Hematopoietic multipotent progenitor cell treated with erythropoietin and hydrocortisone succinate and interleukin-3 and kit ligand, for 15 days (in vitro differentiated cells): ENCODE results near the gene RAB31.

Source experiments
- DNase-seq: peaks from one replicate; pipeline ENCODE4 v3.0.0-alpha.2; 2015; ENCODE audit warnings: low spot score

RAB31 gene

GRCh38 chr18:9792565-9793245 lies 84.6 kb downstream of the RAB31 start:
- peak; percentile 72 for DNase-seq

DNA sequence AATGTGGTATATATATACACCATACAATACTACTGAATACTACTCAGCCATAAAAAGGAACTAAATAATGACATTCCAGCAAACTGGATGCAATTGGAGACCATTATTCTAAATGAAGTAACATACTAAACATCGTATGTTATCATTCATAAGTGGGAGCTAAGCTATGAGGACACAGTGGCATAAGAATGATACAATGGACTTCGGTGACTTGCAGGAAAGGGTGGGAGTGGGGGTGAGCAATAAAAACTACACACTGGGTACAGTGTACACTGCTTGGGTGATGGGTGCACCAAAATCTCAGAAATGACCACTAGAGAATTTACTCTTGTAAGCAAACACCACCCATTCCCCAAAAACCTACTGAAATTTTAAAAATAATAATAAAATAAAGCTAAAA lies 87.9 kb downstream of the RAB31 start:
- no peak for DNase-seq

- DNase-seq: no peak
These were observed 88.9 kb downstream of the RAB31 start for GRCh38 chr18:9796935-9797549.

DNA sequence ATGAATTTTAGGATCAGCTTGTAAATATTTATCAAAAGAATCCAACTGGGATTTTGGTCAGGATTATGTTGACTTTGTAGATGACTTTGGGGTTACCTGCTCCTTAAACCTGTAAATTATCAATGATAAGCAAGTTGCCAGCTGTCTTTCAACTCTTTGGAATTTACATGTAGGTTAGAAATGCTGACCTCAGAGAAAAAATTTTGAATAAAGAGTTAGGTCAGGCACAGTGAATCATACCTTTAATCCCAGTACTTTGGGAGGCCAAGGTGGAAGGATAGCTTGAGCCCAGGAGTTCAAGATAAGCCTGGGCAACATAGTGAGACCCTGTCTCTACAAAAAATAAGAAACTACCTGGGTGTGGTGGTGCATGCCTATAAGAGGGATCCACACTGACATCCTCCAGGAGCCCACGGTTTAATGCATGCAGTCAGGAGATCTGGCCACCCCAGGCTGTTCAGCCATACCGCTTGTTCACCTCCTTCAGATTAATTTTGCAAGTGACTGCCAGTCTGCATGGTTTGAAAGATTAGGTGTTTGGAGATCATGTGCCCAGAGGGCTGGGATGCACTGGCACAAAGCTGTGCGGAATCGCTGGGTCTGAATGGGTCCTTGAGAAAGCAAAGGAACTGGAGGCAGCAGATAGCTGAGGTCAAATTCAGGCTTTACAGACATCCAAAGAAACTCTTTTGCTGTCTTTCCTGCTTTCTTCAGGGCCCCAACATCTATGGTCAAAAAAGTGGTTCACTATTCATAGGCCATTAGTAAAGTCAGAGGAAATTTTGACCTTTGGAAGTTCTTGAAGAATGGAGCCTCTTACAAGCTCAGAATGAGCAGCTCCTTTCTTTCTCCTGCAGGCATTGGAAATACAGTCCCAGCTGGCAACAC lies 94.3 kb downstream of the RAB31 start:
- DNase-seq: peak; percentile 84

DNA sequence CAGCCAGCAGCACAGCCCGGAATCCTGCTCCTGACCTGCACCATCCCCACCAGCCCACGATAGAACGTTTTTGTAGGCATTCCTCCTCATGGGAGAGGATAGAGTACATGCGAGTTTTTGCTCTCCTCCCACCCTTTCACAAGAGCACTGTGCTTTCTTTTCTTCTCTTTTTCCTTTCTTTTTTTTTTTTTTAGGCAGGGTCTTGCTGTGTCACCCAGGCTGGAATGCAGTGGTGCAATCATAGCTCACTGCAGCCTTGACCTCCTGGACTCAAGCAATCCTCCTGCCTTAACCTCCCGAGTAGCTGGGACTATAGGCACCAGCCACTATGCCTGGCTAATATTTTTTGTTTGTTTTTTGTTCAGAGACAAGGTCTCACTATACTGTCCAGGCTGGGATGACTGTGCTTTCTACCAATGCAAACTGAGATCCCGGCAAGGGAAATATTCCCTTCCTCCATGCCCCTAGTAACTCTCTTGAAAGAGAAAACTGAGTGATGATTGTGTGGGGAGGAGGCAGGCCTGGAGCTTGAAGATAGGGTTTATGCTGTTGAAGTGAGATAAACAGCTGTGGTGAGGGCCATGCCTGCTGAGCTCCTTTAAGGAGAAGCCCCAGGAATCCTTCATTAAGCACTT lies 95.1 kb downstream of the RAB31 start:
- peak; percentile 95 for DNase-seq

DNA sequence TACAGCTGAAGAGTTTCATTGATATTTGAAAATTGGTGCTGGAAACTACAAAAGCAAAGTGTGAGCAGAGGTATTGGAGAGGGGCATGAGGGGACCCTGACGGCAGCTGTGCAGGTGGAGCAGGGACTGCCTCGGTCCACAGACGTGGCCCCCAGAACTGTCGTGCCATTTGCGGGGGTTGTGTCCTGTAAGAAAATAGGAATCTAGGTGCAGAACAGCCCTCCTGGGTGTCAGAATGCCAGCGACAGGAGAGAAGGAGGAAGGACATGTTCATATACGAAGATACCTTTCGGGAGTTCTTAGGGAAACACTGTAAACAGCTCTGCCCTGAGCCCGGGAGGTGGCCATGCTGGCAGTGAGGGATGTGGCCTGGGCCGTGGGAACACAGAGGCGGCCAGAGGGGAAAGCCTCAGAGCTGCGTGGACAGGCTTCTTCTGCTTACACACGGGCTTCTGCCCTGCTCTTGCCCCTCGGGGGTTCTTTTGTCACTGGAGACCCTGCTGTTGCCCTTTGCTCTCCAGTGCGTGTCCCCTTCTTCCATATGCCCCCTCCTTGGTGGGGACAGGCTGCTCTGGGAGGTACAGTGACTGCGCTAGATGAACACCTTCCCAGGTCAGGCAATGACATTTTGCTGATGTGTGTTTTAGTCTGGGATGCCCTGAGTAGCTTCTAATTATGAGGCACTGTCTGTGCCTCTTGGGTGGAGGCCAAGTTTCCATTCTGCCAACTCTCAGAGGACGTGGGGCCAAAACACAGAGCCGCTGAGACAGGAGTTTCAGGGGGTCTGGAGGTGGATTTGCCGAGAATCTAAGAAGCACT lies 95.8 kb downstream of the RAB31 start:
- DNase-seq: peak; percentile 93

DNA sequence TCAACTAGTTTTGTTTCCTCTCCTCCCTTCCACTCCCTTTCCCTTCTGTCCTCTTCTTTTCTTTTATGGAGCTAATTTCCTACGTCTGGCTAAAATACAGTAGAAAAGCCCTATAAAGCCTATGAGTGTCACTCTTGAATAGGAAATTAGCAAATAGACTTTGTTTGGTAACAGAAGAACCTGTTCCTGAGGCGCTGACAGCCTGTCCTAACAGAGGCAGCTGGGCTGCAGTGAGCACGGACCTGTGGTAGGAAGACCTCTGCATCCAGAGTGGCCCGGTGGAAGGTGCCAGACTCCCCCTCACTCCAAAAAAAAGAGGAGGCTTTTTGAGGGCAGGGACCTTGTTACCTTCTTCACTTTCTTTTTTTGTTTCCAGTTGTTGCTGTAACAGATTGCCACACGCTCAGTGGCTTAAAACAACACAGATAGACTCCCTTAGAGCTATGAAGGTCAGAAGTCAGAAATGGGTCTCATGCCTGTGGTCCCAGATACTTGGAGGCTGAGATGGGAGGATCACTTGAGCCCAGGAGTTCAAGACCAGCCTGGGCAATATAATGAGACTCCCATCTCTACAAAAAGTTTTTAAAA lies 96.5 kb downstream of the RAB31 start:
- no peak for DNase-seq

- DNase-seq: no peak
These were observed 98.8 kb downstream of the RAB31 start for GRCh38 chr18:9806905-9807304.

GRCh38 chr18:9808295-9809241 lies 100.5 kb downstream of the RAB31 start:
- DNase-seq: no peak

DNA sequence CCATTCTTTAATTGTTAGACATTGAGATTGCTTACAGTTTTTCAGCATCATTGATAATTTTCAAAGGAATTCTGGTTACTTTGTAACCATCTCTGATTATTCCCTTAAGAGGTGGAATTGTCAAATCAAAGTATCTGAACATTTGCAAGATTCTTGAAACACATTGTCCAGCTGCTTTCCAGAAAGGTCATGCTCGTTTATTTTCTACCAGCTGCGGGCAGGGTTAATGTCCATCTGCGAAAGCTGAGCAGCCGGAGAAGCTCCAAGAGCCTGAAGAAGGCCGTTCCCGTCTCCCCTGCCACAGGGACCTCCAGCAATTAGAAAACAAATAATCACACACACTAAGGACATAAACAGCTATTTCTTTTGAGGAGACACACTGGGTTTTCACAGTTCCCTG lies 101.6 kb downstream of the RAB31 start:
- no peak for DNase-seq

GRCh38 chr18:9810299-9810698 lies 102.2 kb downstream of the RAB31 start:
- DNase-seq: no peak

DNA sequence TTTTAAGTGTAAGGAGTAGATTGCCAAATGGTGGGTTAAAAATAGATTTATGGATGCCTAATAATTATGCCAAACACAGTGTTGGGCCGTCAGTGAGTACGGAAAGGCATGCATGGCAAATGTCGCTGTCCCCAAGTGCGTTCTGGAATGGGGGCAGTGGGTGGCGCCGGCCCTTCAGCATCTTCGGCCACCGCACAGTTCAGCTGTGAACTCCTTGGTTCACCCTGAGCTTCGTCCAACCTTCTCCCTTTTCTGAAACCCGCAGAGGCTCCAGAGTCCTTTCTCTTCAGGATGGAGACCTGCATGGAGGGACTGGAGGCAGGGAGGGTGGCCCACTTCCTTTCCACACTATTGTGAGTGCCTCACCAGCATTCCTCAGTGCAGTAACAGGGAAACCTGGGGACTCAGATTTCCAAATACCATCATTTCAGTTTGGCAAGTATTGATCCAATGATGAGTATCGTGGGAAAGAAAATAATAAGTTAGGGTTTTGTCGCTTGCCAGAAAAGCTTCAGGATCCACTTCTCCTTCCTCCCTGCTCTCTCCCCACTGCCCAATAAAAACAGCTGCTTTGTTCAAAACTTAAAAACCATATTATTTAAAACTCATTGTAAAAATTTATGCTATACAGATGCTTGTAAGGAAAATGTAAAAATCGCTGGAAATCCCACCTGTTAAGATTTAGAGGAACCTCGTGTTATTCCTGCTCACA lies 103.0 kb downstream of the RAB31 start:
- DNase-seq: no peak

DNA sequence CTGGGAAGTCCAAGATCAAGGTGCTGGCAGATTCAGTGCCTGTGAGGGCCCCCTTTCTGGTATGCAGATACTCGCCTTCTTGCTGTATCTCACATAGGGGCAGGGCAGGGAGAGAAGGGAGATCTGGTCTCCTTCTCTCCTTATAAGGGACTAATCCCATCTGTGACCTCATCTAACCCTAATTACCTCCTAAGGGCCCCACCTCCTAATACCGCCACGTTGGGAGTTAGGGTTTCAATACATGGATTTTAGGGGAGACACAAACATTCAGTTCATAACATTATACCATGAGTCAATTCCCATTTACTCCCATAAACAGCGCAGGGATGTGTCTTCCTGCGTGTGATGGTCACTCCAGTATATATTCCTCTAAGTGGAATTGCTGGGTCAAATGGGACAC lies 103.9 kb downstream of the RAB31 start:
- no peak for DNase-seq

- DNase-seq: no peak
These were observed 106.3 kb downstream of the RAB31 start for GRCh38 chr18:9814431-9814830.

DNA sequence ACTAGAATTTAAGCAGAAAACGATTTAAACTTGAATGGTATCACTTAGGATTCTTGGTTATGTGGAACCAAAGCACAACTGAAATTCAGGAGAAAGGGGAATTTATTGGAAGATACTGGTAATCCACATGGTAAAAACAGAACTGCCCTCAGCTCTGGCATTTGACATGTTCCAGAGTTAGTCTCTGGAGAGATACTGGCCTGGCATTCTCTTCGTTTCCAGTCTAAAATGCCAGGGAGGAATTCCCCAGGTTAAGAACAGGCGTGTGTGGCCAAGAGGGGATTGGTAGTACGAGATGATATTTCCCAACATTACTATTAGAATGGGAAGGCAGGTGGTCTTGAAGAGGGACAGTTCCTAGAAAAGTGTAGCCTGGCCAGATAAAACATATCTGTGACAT lies 109.2 kb downstream of the RAB31 start:
- DNase-seq: no peak

- DNase-seq: no peak
These were observed 109.8 kb downstream of the RAB31 start for GRCh38 chr18:9817725-9818422.

DNA sequence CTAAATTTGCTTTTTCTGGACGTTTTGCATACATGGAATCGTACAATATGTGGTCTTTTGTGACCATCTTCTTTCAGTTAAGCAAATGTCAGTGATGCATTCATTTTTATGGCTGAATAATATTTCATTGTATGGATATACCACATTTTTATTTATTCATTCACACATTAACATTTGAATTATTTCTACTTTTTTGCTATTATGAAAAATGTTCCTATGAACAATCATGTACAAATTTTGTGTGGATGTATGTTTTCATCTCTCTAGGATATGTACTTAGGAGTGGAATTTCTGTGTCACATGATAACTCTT lies 110.3 kb downstream of the RAB31 start:
- no peak for DNase-seq

DNA sequence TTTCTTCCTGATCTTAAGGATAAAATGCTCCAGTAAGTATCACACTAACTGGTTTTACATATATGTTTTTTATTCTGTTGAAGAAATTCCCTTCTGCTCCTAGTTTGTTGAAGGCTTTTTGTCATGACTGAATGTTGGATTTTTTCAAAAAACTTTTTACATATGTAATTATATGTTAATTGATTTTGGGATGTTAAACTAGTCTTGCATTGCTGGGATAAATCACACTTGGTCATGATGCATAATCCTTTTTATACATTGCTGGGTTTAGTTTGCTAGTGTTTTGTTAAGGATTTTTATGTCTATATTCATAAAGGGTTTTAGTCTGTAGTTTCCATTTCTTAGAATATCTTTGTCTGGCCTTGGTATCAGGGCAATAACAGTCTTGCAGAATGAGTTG lies 112.0 kb downstream of the RAB31 start:
- DNase-seq: no peak

DNA sequence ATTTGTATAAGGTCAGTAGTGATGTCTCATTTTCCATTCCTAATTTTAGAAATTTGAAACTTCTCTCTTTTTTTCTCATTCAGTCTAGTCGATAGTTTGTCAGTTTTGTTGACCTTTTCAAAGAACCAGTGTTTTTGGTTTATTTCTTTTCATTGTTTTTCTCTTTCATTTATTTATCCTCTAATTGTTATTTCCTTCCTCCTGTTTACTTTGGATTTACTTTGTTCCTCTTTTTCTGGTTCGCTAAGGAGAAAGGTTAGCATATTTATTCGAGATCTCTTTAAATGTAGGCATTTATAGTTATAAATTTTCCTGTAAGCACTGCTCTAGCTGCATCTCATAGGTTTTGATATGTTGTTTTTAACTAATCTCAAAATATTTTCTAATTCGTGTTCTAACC lies 112.6 kb downstream of the RAB31 start:
- no peak for DNase-seq
